HG03378 (cell line): ENCODE measurements around the gene FOXJ3.

Source experiments
- ATAC-seq: cut with Tn5 transposase; IDR thresholded peaks from one replicate; pipeline ENCODE4 v1.9.1; 2021; ENCODE audit warnings: mild to moderate bottlenecking, moderate library complexity; ENCODE audit not compliant: unreplicated experiment

Gene FOXJ3

DNA sequence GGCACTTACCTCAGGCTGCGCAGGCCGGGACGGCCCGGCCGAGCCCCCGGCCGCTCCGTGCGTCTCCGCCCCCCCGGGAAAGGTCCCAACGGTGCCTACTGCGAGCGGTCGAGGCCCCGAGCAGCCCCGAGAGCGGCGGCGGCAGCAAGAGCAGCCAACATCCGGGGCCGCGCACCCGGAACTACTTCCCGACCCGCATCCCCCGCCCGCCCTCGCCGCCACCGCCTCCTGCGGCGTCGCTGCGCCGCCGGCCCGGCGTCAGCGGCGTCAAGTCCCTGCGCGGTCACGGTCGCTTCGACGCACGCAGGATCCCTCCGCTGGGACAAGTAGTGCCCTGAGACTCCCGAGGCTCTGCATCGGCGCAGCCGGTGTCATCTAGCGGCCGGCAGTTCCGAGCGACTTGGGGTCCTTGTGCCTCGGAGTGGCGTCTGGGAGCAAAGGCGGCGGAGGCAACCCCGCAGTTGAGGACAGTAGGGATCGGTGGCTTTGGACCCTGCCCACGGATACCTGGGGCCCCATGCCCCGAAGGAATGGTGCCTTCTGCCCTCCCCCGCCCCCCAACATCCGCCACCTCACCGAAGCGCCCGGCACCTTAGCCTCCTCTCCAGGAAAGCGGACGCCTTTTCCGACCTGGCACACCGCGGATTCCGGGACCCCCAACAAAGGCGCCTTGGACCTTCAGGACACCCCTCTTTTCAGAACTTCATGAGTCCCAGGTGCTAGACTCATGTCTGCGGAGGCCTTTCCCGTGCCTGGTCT is at the start of gene FOXJ3:
FOXJ3 (minus strand) TSS at position 186 of the 759 bp plus-strand sequence. CDS start 24,142 bp downstream, outside the sequence.
- peak; percentile 60 for ATAC-seq

- ATAC-seq, result no peak
Measured at GRCh38 chr1:42381280-42381673, 46.2 kb upstream of the FOXJ3 start.

DNA sequence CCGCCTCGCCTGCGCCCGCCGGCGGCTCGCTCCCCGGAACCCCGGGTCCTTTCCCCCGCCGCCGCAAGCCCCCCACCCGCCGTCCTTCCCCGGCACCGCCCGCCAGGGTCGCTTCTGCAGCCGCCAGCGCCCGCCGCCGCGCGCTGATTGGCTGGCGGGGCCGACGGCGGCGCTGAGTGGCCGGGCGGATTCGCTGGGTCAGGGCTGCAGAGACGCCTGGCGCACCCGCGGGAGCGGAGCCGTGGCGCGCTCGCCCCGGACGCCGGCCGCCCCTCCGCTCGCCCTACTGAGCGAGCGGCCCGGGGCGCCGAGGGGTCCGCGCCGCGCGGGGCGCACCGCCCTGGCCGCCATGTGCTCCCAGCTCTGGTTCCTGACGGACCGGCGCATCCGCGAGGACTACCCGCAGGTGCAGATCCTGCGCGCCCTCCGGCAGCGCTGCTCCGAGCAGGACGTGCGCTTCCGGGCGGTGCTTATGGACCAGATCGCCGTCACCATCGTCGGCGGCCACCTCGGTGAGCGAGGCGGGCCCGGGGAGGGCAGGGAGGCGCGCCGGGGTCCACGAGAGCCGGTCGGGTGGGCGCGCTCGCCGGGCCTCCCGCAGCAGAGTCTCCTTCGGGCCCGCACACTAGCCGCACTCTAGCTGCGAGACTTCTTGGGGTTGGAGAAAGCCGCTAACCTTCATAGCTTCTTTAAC is 45.7 kb upstream of the FOXJ3 start, which contains the start of gene RIMKLA:
RIMKLA (plus strand) TSS at position 207 of the 694 bp plus-strand sequence; CDS start at position 350, 143 bp downstream.
- no peak for ATAC-seq

GRCh38 chr1:42379794-42380585 is 45.0 kb upstream of the FOXJ3 start:
- ATAC-seq, result no peak

- ATAC-seq, result no peak
Measured at GRCh38 chr1:42372796-42373195, 37.8 kb upstream of the FOXJ3 start.

DNA sequence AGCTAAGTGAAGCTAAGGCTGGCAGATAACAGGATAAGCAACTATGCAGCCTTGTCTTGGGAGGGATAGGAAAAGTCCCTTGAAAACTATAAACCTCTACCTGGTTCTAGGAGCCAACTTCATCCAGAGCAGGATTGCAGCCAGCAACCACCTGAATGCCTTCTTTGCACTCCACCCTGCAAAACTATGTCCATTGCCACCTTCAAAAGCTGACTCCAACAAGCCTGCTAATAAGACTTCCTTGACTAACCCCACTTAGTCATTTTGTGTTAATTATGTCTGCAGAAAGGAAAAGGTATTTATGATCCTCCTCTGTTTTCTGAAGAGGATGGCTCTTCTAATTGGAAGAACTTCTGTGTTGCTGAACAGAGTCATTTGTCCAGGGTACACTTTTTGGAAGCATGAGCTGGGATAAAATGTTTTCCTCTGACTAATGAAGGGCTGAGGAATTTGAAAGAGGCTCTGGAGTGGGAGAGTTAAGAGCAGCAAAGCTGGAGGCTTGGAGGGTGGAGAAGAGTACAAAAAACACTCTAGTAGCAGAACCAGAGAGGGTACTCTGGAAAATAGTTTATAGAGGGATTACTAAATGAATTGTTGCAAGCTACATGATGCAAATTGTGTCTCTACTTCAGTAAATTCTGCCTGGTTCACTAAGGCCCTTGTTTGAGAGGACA is 36.0 kb upstream of the FOXJ3 start:
- ATAC-seq, result no peak

- ATAC-seq, result no peak
Measured at GRCh38 chr1:42369471-42369870, 34.4 kb upstream of the FOXJ3 start.

GRCh38 chr1:42368096-42368795 is 33.2 kb upstream of the FOXJ3 start:
- no peak for ATAC-seq

GRCh38 chr1:42365118-42365517 is 30.1 kb upstream of the FOXJ3 start:
- no peak for ATAC-seq

DNA sequence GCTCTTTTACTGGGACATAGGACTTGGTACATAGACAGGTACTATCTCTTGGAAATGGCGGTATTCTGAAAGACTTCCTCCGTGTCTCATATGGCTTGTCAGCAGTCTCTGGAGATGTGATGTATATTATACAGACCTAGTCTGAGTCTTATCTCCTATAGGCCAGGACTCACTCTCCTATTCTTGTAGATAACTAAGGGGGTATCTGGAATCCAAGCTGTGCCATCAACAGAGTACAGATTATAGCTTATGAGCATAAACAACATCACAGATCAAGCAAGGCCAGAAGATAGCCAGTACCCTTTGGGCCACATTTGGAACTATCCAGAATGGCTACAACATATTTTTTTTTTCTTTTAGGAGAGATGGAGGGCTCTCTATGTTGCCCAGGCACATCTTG is 29.5 kb upstream of the FOXJ3 start:
- no peak for ATAC-seq

GRCh38 chr1:42364089-42364488 is 29.1 kb upstream of the FOXJ3 start:
- ATAC-seq, result no peak

DNA sequence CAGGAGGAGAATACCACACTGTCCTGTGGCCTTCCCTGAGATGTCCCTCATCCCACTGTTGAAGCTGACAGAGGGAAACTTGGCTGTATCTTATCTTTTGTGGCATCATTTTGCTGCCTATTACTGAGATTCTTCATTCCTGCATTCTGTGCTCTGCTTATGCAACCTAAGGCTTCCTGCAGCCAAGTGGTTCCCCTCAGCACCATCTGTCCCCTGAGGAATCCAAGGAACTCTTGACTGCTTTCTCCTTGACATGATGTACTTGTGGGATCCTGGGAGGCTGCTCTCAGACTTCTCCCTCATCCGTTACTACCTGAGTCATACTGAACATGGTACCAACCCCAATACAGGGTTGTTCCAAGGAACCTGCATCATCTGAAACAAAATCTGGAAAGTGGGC is 24.4 kb upstream of the FOXJ3 start:
- ATAC-seq, result no peak

- peak; percentile 50 for ATAC-seq
Measured at GRCh38 chr1:42358791-42359190, 23.8 kb upstream of the FOXJ3 start.

GRCh38 chr1:42350086-42350485 is 15.1 kb upstream of the FOXJ3 start:
- ATAC-seq, result no peak

DNA sequence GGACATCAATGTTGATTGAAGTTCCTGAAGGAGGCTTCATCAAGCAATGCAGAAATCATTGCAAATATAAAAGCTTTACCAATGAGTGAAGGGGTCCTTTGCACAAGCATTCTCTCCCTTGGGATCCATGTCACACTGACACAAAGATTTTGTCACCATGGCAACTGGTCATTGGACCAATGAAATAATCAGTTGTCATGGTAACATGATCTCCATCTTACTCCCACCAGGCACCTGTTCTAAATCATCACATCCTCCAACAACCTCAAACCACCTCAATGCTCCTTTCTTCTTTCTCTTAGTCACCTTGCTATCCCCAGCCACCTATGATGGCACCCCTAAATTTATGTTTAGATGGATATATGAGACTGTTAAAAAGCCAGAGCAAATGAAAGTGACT is 13.5 kb upstream of the FOXJ3 start:
- no peak for ATAC-seq

- no peak for ATAC-seq
Measured at GRCh38 chr1:42343049-42343448, 8.0 kb upstream of the FOXJ3 start.

DNA sequence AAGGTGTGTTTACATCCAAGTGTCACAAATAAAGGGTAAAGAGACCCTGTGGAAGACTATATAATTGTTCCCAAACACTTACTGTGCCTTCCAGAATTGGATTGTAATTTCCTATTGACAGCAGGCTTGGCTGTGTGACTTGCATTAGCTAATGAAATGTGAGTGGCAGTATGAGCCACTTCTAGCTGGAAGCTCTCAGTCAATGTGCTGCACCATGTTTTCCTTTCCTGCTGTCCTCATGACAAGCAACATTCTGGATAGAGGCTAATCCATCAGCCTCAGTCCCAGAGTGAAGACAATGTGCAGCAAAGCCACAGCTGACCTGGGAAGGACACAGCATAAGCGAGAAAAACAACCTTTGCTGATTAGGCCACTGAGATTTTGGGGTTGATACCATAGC is 5.9 kb upstream of the FOXJ3 start:
- no peak for ATAC-seq

- ATAC-seq, result no peak
Measured at GRCh38 chr1:42340093-42340492, 5.1 kb upstream of the FOXJ3 start.

GRCh38 chr1:42336978-42337377 is 1.9 kb upstream of the FOXJ3 start:
- no peak for ATAC-seq

DNA sequence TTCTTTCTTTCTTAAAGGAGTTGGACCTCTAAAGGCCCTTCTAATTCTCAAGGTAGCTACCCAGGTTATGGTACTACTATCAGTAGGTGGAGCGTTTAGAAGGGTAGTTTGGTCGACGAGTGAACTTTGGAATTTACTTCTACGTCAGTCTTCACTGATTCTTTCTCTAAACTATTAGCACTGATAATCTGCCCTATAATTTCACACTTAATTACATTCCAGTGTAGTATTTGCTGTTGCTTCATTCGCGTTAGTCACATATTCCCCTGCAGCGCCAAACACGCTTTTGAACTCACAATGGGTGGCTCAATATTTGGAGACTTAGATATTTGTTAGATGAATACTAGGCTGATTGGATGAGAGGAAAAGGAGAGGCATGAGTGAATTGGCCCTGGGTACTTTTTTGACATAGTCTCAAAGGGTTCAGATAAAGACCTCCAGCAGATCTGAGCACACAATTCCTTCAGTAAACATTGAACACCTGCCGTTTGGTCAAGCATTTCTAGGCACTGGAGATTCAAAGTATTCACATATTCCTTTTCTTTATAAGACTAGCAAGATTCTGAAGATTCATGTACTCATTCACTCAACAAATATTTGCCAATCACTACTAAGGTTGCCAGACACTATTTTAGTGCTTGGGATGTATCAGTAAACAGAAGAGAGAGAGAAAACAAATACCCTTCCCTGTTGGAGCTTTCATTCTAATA is 929 bp upstream of the FOXJ3 start:
- no peak for ATAC-seq
